Activated naive CD4-positive, alpha-beta T cell treated with anti-CD3 and anti-CD28 coated beads, Interleukin-2, amount 50 U/mL, for 72 hours (primary cell): ENCODE data around the gene MAGI2. TPM values are rescaled to one million over a fixed set of nuclear protein-coding genes. Genes with fewer than 3 reads are reported as not detected.

Experiments
- ATAC-seq, 2 donors: fragments of 150-1000 bp; cut with Tn5 transposase; 2 replicates each; pipeline ENCODE4 v1.10.0; 2021; ENCODE audit warnings: mild to moderate bottlenecking in 2 of 2, moderate library complexity in 2 of 2
- DNase-seq, 2 donors: peaks; one replicate each; pipeline ENCODE4 v3.0.0; 2021 to 2022; ENCODE audit warnings: low spot score in 2 of 2
- H3K27ac Mint-ChIP-seq, 2 donors: one replicate each; pipeline ENCODE4 v1.8.0; 2022; ENCODE audit warnings: mild to moderate bottlenecking in 2 of 2, mixed read lengths in 2 of 2
- H3K36me3 Mint-ChIP-seq, 2 donors: one replicate each; pipeline ENCODE4 v1.8.0; 2022; ENCODE audit warnings: mixed read lengths in 2 of 2
- H3K9me3 Mint-ChIP-seq, 2 donors: one replicate each; pipeline ENCODE4 v1.8.0; 2022; ENCODE audit warnings: mixed read lengths in 2 of 2
- total RNA-seq, 2 donors: library from RNA; stranded (reverse); gene quantifications; one replicate each; pipeline ENCODE4 v1.2.3, GENCODE V29; 2022

Gene MAGI2
- total RNA-seq, 2 donors from 2014 or later: 0.16 TPM; not detected in 1

- DNase-seq (no peak), ATAC-seq (no peak)
- H3K9me3 Mint-ChIP-seq: peaks cover 0 to 4% of the 10 kb centered on the region in 2 donors
- H3K27ac Mint-ChIP-seq: no peak overlapping the region
- no peaks in the 10 kb centered on the region for H3K36me3 Mint-ChIP-seq
Measured at GRCh38 chr7:78675511-78675910, 778.0 kb downstream of the MAGI2 start.

GRCh38 chr7:78673272-78673671 lies 780.2 kb downstream of the MAGI2 start:
- no peak for ATAC-seq
- no peak for DNase-seq
- Mint-ChIP-seq H3K9me3 (peaks cover 0 to 13% of the 10 kb centered on the region in 2 donors), H3K27ac (no peak overlapping the region), H3K36me3 (no peaks in the 10 kb centered on the region)

GRCh38 chr7:78662939-78663338 lies 790.5 kb downstream of the MAGI2 start:
- Mint-ChIP-seq H3K9me3 (peaks cover 5 to 6% of the 10 kb centered on the region in 2 donors), H3K27ac (no peak overlapping the region), H3K36me3 (no peaks in the 10 kb centered on the region)
- no peak for ATAC-seq
- no peak for DNase-seq

GRCh38 chr7:78649976-78650375 lies 803.5 kb downstream of the MAGI2 start:
- no peak overlapping the region for H3K27ac Mint-ChIP-seq
- DNase-seq (no peak), ATAC-seq (no peak)
- no peaks in the 10 kb centered on the region for H3K9me3 Mint-ChIP-seq
- no peaks in the 10 kb centered on the region for H3K36me3 Mint-ChIP-seq

- Mint-ChIP-seq H3K9me3 (no peaks in the 10 kb centered on the region), H3K36me3 (no peaks in the 10 kb centered on the region), H3K27ac (no peak overlapping the region)
- DNase-seq (no peak), ATAC-seq (no peak)
Measured at GRCh38 chr7:78649236-78649635, 804.2 kb downstream of the MAGI2 start.

- ATAC-seq (no peak), DNase-seq (no peak)
- H3K9me3 Mint-ChIP-seq: peaks cover 0 to 3% of the 10 kb centered on the region in 2 donors
- H3K36me3 Mint-ChIP-seq: no peaks in the 10 kb centered on the region
- H3K27ac Mint-ChIP-seq: no peak overlapping the region
Measured at GRCh38 chr7:78642751-78643150, 810.7 kb downstream of the MAGI2 start.

GRCh38 chr7:78638364-78638763 lies 815.1 kb downstream of the MAGI2 start:
- H3K9me3 Mint-ChIP-seq: peaks cover 0 to 3% of the 10 kb centered on the region in 2 donors
- no peaks in the 10 kb centered on the region for H3K36me3 Mint-ChIP-seq
- DNase-seq (no peak), ATAC-seq (no peak)
- H3K27ac Mint-ChIP-seq: no peak overlapping the region

GRCh38 chr7:78636727-78637126 lies 816.7 kb downstream of the MAGI2 start:
- no peak for ATAC-seq
- Mint-ChIP-seq H3K9me3 (peaks cover 0 to 7% of the 10 kb centered on the region in 2 donors), H3K27ac (no peak overlapping the region), H3K36me3 (no peaks in the 10 kb centered on the region)
- no peak for DNase-seq

- no peak for ATAC-seq
- Mint-ChIP-seq H3K36me3 (peaks cover 0 to 4% of the 10 kb centered on the region in 2 donors), H3K9me3 (peaks cover 7 to 16% of the 10 kb centered on the region in 2 donors), H3K27ac (no peak overlapping the region)
- DNase-seq: no peak
Measured at GRCh38 chr7:78635026-78635793, 818.3 kb downstream of the MAGI2 start.

- H3K27ac Mint-ChIP-seq: no peak overlapping the region
Measured at GRCh38 chr7:78634093-78634492, 819.4 kb downstream of the MAGI2 start.

GRCh38 chr7:78620920-78621319 lies 832.5 kb downstream of the MAGI2 start:
- ATAC-seq (no peak), DNase-seq (no peak)
- H3K27ac Mint-ChIP-seq: no peak overlapping the region
- H3K9me3 Mint-ChIP-seq: peaks cover 7 to 12% of the 10 kb centered on the region in 2 donors
- H3K36me3 Mint-ChIP-seq: no peaks in the 10 kb centered on the region

More at GRCh38 chr7:78634093-78634492, 819.4 kb downstream of the MAGI2 start:
- ATAC-seq (no peak), DNase-seq (no peak)
- Mint-ChIP-seq H3K36me3 (peaks cover 0 to 4% of the 10 kb centered on the region in 2 donors), H3K9me3 (peaks cover 13 to 16% of the 10 kb centered on the region in 2 donors)

GRCh38 chr7:78616539-78616938 lies 836.9 kb downstream of the MAGI2 start:
- ATAC-seq (no peak), DNase-seq (no peak)
- Mint-ChIP-seq H3K27ac (no peak overlapping the region), H3K9me3 (peaks cover 4 to 8% of the 10 kb centered on the region in 2 donors), H3K36me3 (no peaks in the 10 kb centered on the region)

- no peak for DNase-seq
- ATAC-seq: no peak
- H3K36me3 Mint-ChIP-seq: no peaks in the 10 kb centered on the region
- H3K27ac Mint-ChIP-seq: no peak overlapping the region
- peaks cover 5 to 8% of the 10 kb centered on the region in 2 donors for H3K9me3 Mint-ChIP-seq
Measured at GRCh38 chr7:78609281-78609680, 844.2 kb downstream of the MAGI2 start.

GRCh38 chr7:78607099-78607498 lies 846.4 kb downstream of the MAGI2 start:
- H3K36me3 Mint-ChIP-seq: no peaks in the 10 kb centered on the region
- H3K9me3 Mint-ChIP-seq: peaks cover 5 to 8% of the 10 kb centered on the region in 2 donors

GRCh38 chr7:78605119-78605518 lies 848.3 kb downstream of the MAGI2 start:
- peaks cover 5 to 8% of the 10 kb centered on the region in 2 donors for H3K9me3 Mint-ChIP-seq
- no peak for DNase-seq
- H3K27ac Mint-ChIP-seq: no peak overlapping the region
- no peaks in the 10 kb centered on the region for H3K36me3 Mint-ChIP-seq
- no peak for ATAC-seq

More at GRCh38 chr7:78607099-78607498, 846.4 kb downstream of the MAGI2 start:
- no peak overlapping the region for H3K27ac Mint-ChIP-seq
- no peak for DNase-seq
- ATAC-seq: no peak

GRCh38 chr7:78601728-78602127 lies 851.7 kb downstream of the MAGI2 start:
- ATAC-seq: no peak
- peaks cover 0 to 4% of the 10 kb centered on the region in 2 donors for H3K9me3 Mint-ChIP-seq
- H3K27ac Mint-ChIP-seq: no peak overlapping the region
- H3K36me3 Mint-ChIP-seq: no peaks in the 10 kb centered on the region
- no peak for DNase-seq

GRCh38 chr7:78594156-78594555 lies 859.3 kb downstream of the MAGI2 start:
- Mint-ChIP-seq H3K36me3 (no peaks in the 10 kb centered on the region), H3K27ac (no peak overlapping the region), H3K9me3 (peaks cover 7 to 10% of the 10 kb centered on the region in 2 donors)
- ATAC-seq (no peak), DNase-seq (no peak)

- peaks cover 3 to 10% of the 10 kb centered on the region in 2 donors for H3K9me3 Mint-ChIP-seq
- no peak overlapping the region for H3K27ac Mint-ChIP-seq
- DNase-seq: no peak
- ATAC-seq: no peak
- no peaks in the 10 kb centered on the region for H3K36me3 Mint-ChIP-seq
Measured at GRCh38 chr7:78588393-78588792, 865.1 kb downstream of the MAGI2 start.
